ENCODE data around the gene CAMK2D. TPM values are rescaled to one million over a fixed set of nuclear protein-coding genes. Genes with fewer than 3 reads are reported as not detected.

CAMK2D gene
- total and polyA plus RNA-seq, 7 donors = 24.3 to 78.1 (median 54.0) TPM

- WGBS, 2 donors = 52 to 55% methylated on average over 1 of the region's 1 CpG
- no peaks in the 10 kb centered on the region for H3K27me3 ChIP-seq
- intact Hi-C loops (cut with DNase I) = no loop called here
- peaks cover 0 to 25% (median 6%) of the 10 kb centered on the region in 4 donors for H3K4me1 ChIP-seq
- TF ChIP-seq POLR2AphosphoS5 (IDR thresholded peaks at IDR 0.05) (no peak), EP300 (IDR thresholded peaks at IDR 0.05) (peak in 1 of 4 donors; percentile 22)
- no peaks in the 10 kb centered on the region for H3K9me3 ChIP-seq
- H3K36me3 ChIP-seq = no peaks in the 10 kb centered on the region
- no peak overlapping the region for H3K4me3 ChIP-seq
- no peak overlapping the region for H3K27ac ChIP-seq
- no peak for DNase-seq
Measured at GRCh38 chr4:113616443-113616842, 145.1 kb downstream of the CAMK2D start.

- peaks cover 0 to 25% (median 8%) of the 10 kb centered on the region in 4 donors for H3K4me1 ChIP-seq
- intact Hi-C loops (cut with DNase I) = no loop called here
- H3K27ac ChIP-seq = no peak overlapping the region
- no peak for TF ChIP-seq POLR2AphosphoS5 (IDR thresholded peaks at IDR 0.05)
- TF ChIP-seq EP300 (IDR thresholded peaks at IDR 0.05) = no peak
- TF ChIP-seq POLR2A (IDR thresholded peaks at IDR 0.05) = no peak
- TF ChIP-seq, protein P1, sequence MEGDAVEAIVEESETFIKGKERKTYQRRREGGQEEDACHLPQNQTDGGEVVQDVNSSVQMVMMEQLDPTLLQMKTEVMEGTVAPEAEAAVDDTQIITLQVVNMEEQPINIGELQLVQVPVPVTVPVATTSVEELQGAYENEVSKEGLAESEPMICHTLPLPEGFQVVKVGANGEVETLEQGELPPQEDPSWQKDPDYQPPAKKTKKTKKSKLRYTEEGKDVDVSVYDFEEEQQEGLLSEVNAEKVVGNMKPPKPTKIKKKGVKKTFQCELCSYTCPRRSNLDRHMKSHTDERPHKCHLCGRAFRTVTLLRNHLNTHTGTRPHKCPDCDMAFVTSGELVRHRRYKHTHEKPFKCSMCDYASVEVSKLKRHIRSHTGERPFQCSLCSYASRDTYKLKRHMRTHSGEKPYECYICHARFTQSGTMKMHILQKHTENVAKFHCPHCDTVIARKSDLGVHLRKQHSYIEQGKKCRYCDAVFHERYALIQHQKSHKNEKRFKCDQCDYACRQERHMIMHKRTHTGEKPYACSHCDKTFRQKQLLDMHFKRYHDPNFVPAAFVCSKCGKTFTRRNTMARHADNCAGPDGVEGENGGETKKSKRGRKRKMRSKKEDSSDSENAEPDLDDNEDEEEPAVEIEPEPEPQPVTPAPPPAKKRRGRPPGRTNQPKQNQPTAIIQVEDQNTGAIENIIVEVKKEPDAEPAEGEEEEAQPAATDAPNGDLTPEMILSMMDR (IDR thresholded peaks at IDR 0.05) = no peak
- no peaks in the 10 kb centered on the region for H3K9me3 ChIP-seq
- 89 to 93% methylated on average over 2 of the region's 2 CpGs for WGBS, 2 donors
- no peaks in the 10 kb centered on the region for H3K27me3 ChIP-seq
- no peak overlapping the region for H3K4me3 ChIP-seq
- DNase-seq = no peak
- no peaks in the 10 kb centered on the region for H3K36me3 ChIP-seq
Measured at GRCh38 chr4:113614414-113614813, 147.1 kb downstream of the CAMK2D start.

- DNase-seq = no peak
- H3K27ac ChIP-seq = no peak overlapping the region
- no peaks in the 10 kb centered on the region for H3K9me3 ChIP-seq
- no peaks in the 10 kb centered on the region for H3K36me3 ChIP-seq
- no peak for TF ChIP-seq POLR2A (IDR thresholded peaks at IDR 0.05)
- no peak for TF ChIP-seq EP300 (IDR thresholded peaks at IDR 0.05)
- no peak for TF ChIP-seq POLR2AphosphoS5 (IDR thresholded peaks at IDR 0.05)
- TF ChIP-seq, protein P1 (IDR thresholded peaks at IDR 0.05) = no peak
- intact Hi-C loops (cut with DNase I) = no loop called here
- H3K27me3 ChIP-seq = no peaks in the 10 kb centered on the region
- 97 to 98% methylated on average over 4 of the region's 4 CpGs for WGBS, 2 donors
- no peak overlapping the region for H3K4me3 ChIP-seq
- peaks cover 0 to 19% (median 8%) of the 10 kb centered on the region in 4 donors for H3K4me1 ChIP-seq
Measured at GRCh38 chr4:113613503-113613902, 148.0 kb downstream of the CAMK2D start.

- no peak overlapping the region for H3K27ac ChIP-seq
- peaks cover 0 to 10% (median 5%) of the 10 kb centered on the region in 4 donors for H3K4me1 ChIP-seq
- 92 to 94% methylated on average over 3 of the region's 3 CpGs for WGBS, 2 donors
- no peak for DNase-seq
- no peak overlapping the region for H3K4me3 ChIP-seq
- H3K9me3 ChIP-seq = no peaks in the 10 kb centered on the region
- intact Hi-C loops (cut with DNase I) = no loop called here
- H3K36me3 ChIP-seq = peaks cover 0 to 5% (median 0%) of the 10 kb centered on the region in 4 donors
- no peaks in the 10 kb centered on the region for H3K27me3 ChIP-seq
- no peak for TF ChIP-seq EP300 (IDR thresholded peaks at IDR 0.05)
- TF ChIP-seq, protein P1 (IDR thresholded peaks at IDR 0.05) = no peak
- TF ChIP-seq POLR2AphosphoS5 (IDR thresholded peaks at IDR 0.05) = no peak
- no peak for TF ChIP-seq POLR2A (IDR thresholded peaks at IDR 0.05)
Measured at GRCh38 chr4:113610537-113610936, 151.0 kb downstream of the CAMK2D start.

DNA sequence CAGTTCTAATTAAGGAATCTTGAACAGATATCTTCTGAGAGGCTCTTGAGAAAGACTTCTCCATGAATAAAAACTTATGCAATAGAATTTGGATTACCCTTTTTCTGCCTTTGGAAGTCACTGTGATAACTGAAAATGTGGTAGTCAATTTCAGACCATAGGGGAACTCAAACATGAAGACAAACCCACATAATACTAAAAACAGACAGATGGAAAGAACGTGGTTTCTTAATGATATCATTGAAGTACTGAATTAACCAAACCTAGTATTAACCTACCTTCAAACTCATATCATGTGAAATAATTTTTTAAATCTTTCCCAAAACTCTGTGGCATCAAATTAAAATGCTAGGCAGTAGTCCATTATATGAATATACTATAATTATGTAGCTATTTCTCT, 153.5 kb downstream of the CAMK2D start:
- intact Hi-C loops (cut with DNase I) = no loop called here
- H3K36me3 ChIP-seq = peaks cover 0 to 5% (median 0%) of the 10 kb centered on the region in 4 donors

More for the DNA sequence above, 153.5 kb downstream of the CAMK2D start:
- Histone ChIP-seq H3K4me3 (no peak overlapping the region), H3K27ac (no peak overlapping the region), H3K27me3 (no peaks in the 10 kb centered on the region), H3K4me1 (peaks cover 0 to 13% (median 11%) of the 10 kb centered on the region in 4 donors), H3K9me3 (no peaks in the 10 kb centered on the region)
- WGBS, 2 donors = 67 to 92% methylated on average over 1 of the region's 1 CpG
- no peak for DNase-seq
- TF ChIP-seq, protein P1 (IDR thresholded peaks at IDR 0.05) = no peak
- no peak for TF ChIP-seq POLR2A (IDR thresholded peaks at IDR 0.05)
- TF ChIP-seq EP300 (IDR thresholded peaks at IDR 0.05) = no peak
- no peak for TF ChIP-seq POLR2AphosphoS5 (IDR thresholded peaks at IDR 0.05)

Data from sigmoid colon (tissue), 7 donors.